Osteocyte (in vitro differentiated cells): ENCODE results near the gene CADPS2. TPM values are rescaled to one million over a fixed set of nuclear protein-coding genes. Genes with fewer than 3 reads are reported as not detected.

Experiments
- DNase-seq: peaks from one replicate; pipeline ENCODE4 v3.0.0; 2021; ENCODE audit warnings: mixed read lengths; ENCODE audit not compliant: unreplicated experiment; ENCODE audit errors: extremely low spot score
- H3K27ac Mint-ChIP-seq: one replicate; pipeline ENCODE4 v1.8.0; 2021; ENCODE audit warnings: mild to moderate bottlenecking, mixed read lengths; ENCODE audit not compliant: unreplicated experiment
- H3K27me3 Mint-ChIP-seq: one replicate; pipeline ENCODE4 v1.8.0; 2021; ENCODE audit warnings: mixed read lengths; ENCODE audit not compliant: unreplicated experiment
- H3K36me3 Mint-ChIP-seq: one replicate; pipeline ENCODE4 v1.8.0; 2021; ENCODE audit warnings: mixed read lengths; ENCODE audit not compliant: unreplicated experiment
- H3K4me1 Mint-ChIP-seq: one replicate; pipeline ENCODE4 v1.8.0; 2021; ENCODE audit warnings: mixed read lengths; ENCODE audit not compliant: unreplicated experiment
- H3K4me3 Mint-ChIP-seq: one replicate; pipeline ENCODE4 v1.8.0; 2021; ENCODE audit warnings: mild to moderate bottlenecking, moderate library complexity, mixed read lengths; ENCODE audit not compliant: unreplicated experiment
- H3K9me3 Mint-ChIP-seq: one replicate; pipeline ENCODE4 v1.8.0; 2021; ENCODE audit warnings: mixed read lengths; ENCODE audit not compliant: unreplicated experiment
- total RNA-seq: library from RNA; stranded (reverse); gene quantifications from 2 replicates; pipeline ENCODE4 v1.2.1, GENCODE V29; 2021
- TF ChIP-seq, protein P1 (sequence below): fragments of 200-600 bp; sonication (generic); IDR thresholded peaks from 2 replicates; pipeline ENCODE4 v1.5.0; 2021; ENCODE audit warnings: antibody characterized with exemption, mild to moderate bottlenecking, moderate library complexity

Gene CADPS2
- total RNA-seq, 1 donor from 2014 or later = 0.81 TPM

DNA sequence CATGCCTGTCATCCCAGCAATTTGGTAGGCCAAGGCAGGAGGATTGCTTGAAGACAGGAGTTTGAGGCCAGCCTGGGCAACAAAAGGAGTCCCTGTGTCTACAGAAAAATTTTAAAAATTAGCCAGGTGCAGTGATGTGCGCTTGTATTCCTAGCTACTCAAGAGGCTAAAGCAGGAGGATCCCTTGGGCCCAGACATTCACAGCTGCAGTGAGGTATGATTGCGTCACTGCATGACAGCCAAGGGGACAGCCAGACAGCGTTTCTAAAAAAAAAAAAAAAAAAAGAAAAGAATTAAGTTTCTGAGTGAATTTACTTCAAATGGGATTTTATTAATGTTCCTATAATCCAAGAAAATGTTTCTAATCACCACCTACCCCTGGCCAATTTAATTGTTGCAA is 96.1 kb downstream of the CADPS2 start:
- no peak overlapping the region for H3K4me3 Mint-ChIP-seq
- no peaks in the 10 kb centered on the region for H3K36me3 Mint-ChIP-seq
- no peak for DNase-seq
- TF ChIP-seq, protein P1, sequence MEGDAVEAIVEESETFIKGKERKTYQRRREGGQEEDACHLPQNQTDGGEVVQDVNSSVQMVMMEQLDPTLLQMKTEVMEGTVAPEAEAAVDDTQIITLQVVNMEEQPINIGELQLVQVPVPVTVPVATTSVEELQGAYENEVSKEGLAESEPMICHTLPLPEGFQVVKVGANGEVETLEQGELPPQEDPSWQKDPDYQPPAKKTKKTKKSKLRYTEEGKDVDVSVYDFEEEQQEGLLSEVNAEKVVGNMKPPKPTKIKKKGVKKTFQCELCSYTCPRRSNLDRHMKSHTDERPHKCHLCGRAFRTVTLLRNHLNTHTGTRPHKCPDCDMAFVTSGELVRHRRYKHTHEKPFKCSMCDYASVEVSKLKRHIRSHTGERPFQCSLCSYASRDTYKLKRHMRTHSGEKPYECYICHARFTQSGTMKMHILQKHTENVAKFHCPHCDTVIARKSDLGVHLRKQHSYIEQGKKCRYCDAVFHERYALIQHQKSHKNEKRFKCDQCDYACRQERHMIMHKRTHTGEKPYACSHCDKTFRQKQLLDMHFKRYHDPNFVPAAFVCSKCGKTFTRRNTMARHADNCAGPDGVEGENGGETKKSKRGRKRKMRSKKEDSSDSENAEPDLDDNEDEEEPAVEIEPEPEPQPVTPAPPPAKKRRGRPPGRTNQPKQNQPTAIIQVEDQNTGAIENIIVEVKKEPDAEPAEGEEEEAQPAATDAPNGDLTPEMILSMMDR = no peak
- no peaks in the 10 kb centered on the region for H3K27me3 Mint-ChIP-seq
- no peaks in the 10 kb centered on the region for H3K4me1 Mint-ChIP-seq
- H3K27ac Mint-ChIP-seq = no peak overlapping the region
- H3K9me3 Mint-ChIP-seq = no peaks in the 10 kb centered on the region

DNA sequence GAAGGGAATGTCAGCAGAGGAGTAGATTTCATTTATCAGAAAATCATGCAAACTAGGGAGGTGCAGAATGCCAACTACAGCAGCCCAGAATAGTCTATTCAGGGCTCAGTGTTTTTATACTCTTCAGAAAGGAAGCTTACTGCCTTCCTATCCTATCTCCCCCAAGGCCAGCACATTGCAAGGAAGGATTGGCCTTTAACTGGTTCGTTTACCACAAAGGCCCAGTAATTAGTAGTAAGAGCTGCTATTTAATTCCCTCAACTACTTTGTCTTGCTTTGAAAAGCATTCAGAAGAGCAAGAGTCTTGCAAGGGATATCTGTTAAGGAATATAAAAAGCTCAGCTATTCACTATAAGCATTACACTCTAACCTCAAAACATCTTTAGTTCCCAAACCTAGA is 97.1 kb downstream of the CADPS2 start:
- H3K4me1 Mint-ChIP-seq = no peaks in the 10 kb centered on the region
- H3K4me3 Mint-ChIP-seq = no peak overlapping the region
- no peaks in the 10 kb centered on the region for H3K27me3 Mint-ChIP-seq
- H3K36me3 Mint-ChIP-seq = no peaks in the 10 kb centered on the region
- H3K27ac Mint-ChIP-seq = no peak overlapping the region
- TF ChIP-seq, protein P1 = no peak
- no peak for DNase-seq
- H3K9me3 Mint-ChIP-seq = no peaks in the 10 kb centered on the region

DNA sequence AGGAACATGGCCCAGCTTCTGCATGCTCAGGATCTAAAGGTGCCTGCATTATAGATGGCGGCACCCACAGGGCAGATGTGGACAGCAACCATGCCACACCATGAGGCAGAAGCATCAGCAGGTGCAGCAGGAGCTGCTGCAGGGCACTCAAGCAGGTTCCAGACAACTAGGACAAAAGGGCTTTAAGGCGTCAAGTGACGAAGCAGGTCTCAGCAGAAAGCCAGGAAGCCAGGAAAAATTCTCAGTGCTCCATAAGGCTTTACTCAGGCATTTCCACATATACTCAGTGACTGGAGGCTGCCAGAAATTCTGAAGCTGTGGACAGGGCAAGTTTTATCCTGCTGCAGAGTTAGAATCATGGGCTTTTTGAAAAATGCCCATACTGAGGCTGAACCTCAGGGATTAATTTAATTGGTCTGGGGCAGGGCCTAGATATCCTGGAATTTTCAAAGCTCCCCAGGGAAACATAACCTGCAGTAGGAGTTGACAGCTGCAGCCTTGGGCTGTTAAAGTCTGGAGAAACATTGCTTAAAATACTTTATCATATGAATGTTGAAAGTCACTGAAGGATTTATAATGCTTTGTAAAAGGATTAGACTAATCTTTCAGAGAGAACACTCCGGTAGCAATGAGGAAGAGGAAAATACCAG is 115.4 kb downstream of the CADPS2 start:
- no peaks in the 10 kb centered on the region for H3K9me3 Mint-ChIP-seq
- H3K36me3 Mint-ChIP-seq = no peaks in the 10 kb centered on the region

DNA sequence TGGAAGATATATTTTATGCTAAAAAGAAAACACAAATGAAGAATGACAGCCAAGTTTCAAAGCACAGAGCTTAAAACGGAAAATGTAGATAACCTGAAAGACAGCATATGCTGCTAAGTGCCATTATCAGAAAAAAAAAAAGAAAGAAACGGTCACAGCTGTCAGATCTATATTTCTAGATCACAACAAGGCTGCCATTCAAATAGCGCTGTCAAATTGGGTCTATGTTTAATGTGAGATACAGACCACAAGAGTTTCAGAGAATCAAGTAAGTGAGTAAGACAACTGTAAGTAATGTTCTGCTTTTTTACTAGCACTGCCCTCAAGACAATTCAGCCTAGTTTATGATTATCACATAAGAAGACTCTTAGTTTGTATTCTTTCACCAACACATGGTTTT is 117.4 kb downstream of the CADPS2 start:
- H3K27me3 Mint-ChIP-seq = no peaks in the 10 kb centered on the region
- DNase-seq = no peak
- H3K9me3 Mint-ChIP-seq = no peaks in the 10 kb centered on the region
- H3K4me1 Mint-ChIP-seq = no peaks in the 10 kb centered on the region
- H3K27ac Mint-ChIP-seq = no peak overlapping the region
- TF ChIP-seq, protein P1 = no peak
- no peaks in the 10 kb centered on the region for H3K36me3 Mint-ChIP-seq
- H3K4me3 Mint-ChIP-seq = no peak overlapping the region

More for the DNA sequence above, 115.4 kb downstream of the CADPS2 start:
- H3K4me1 Mint-ChIP-seq = no peaks in the 10 kb centered on the region
- H3K4me3 Mint-ChIP-seq = no peak overlapping the region
- DNase-seq = no peak
- H3K27me3 Mint-ChIP-seq = no peaks in the 10 kb centered on the region
- TF ChIP-seq, protein P1 = no peak
- H3K27ac Mint-ChIP-seq = no peak overlapping the region

DNA sequence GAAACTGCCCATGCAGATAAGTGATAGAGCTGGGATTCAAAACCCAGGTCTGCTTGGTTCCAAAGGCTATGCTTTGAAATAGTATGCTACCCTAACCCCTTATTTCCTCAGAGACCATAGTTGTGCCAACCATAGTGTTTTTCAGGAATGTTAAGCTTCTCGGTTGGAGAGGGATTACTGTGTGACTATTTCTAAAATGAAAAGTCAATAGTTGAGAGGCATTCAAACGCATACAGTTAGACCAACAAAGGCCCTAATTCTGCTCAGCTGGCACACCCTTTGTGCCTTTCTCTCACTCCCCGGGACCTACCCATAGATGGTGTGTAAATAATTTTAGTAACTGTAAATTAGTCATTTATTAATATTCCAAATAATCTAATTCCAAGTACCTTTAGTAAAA is 118.9 kb downstream of the CADPS2 start:
- no peaks in the 10 kb centered on the region for H3K9me3 Mint-ChIP-seq
- H3K27ac Mint-ChIP-seq = no peak overlapping the region
- DNase-seq = no peak
- TF ChIP-seq, protein P1 = no peak
- H3K4me3 Mint-ChIP-seq = no peak overlapping the region
- no peaks in the 10 kb centered on the region for H3K4me1 Mint-ChIP-seq
- H3K27me3 Mint-ChIP-seq = no peaks in the 10 kb centered on the region
- no peaks in the 10 kb centered on the region for H3K36me3 Mint-ChIP-seq
